Measurements from ENCODE around the gene CDH23.

Gene CDH23

GRCh38 chr10:71389768-71390460 lies 6.8 kb upstream of the CDH23 start:
- in situ Hi-C loops (cut with HindIII; ENCODE audit: low pct_ligation_motif_present, low pct_unique_long_range_greater_than_20kb, low sequenced_read_pairs), result no loop called here
- no peak for DNase-seq

GRCh38 chr10:71390461-71390835 lies 6.3 kb upstream of the CDH23 start:
- DNase-seq, result no peak
- in situ Hi-C loops (cut with HindIII; ENCODE audit: low pct_ligation_motif_present, low pct_unique_long_range_greater_than_20kb, low sequenced_read_pairs), result no loop called here

GRCh38 chr10:71390921-71391690 lies 5.6 kb upstream of the CDH23 start:
- DNase-seq, result no peak
- in situ Hi-C loops (cut with HindIII; ENCODE audit: low pct_ligation_motif_present, low pct_unique_long_range_greater_than_20kb, low sequenced_read_pairs), result no loop called here

GRCh38 chr10:71391701-71392100 lies 5.0 kb upstream of the CDH23 start:
- in situ Hi-C loops (cut with HindIII; ENCODE audit: low pct_ligation_motif_present, low pct_unique_long_range_greater_than_20kb, low sequenced_read_pairs), result no loop called here
- no peak for DNase-seq

- in situ Hi-C loops (cut with HindIII; ENCODE audit: low pct_ligation_motif_present, low pct_unique_long_range_greater_than_20kb, low sequenced_read_pairs), result no loop called here
Observed at GRCh38 chr10:71392292-71392691, 4.4 kb upstream of the CDH23 start.

GRCh38 chr10:71392791-71393781 lies 3.6 kb upstream of the CDH23 start:
- DNase-seq, result no peak
- in situ Hi-C loops (cut with HindIII; ENCODE audit: low pct_ligation_motif_present, low pct_unique_long_range_greater_than_20kb, low sequenced_read_pairs), result no loop called here

More at GRCh38 chr10:71392292-71392691, 4.4 kb upstream of the CDH23 start:
- DNase-seq, result no peak

GRCh38 chr10:71393841-71394475 lies 2.8 kb upstream of the CDH23 start:
- DNase-seq, result no peak
- in situ Hi-C loops (cut with HindIII; ENCODE audit: low pct_ligation_motif_present, low pct_unique_long_range_greater_than_20kb, low sequenced_read_pairs), result no loop called here

- DNase-seq, result no peak
- in situ Hi-C loops (cut with HindIII; ENCODE audit: low pct_ligation_motif_present, low pct_unique_long_range_greater_than_20kb, low sequenced_read_pairs), result no loop called here
Observed at GRCh38 chr10:71394926-71395562, 1.7 kb upstream of the CDH23 start.

- DNase-seq, result no peak
- in situ Hi-C loops (cut with HindIII; ENCODE audit: low pct_ligation_motif_present, low pct_unique_long_range_greater_than_20kb, low sequenced_read_pairs), result no loop called here
Observed at GRCh38 chr10:71395621-71396020, 1.1 kb upstream of the CDH23 start.

GRCh38 chr10:71396084-71396710 lies 523 bp upstream of the CDH23 start:
- no peak for DNase-seq
- in situ Hi-C loops (cut with HindIII; ENCODE audit: low pct_ligation_motif_present, low pct_unique_long_range_greater_than_20kb, low sequenced_read_pairs), result no loop called here

- in situ Hi-C loops (cut with HindIII; ENCODE audit: low pct_ligation_motif_present, low pct_unique_long_range_greater_than_20kb, low sequenced_read_pairs), result no loop called here
- no peak for DNase-seq
Observed at GRCh38 chr10:71397296-71398212, 834 bp downstream of the CDH23 start.

- in situ Hi-C loops (cut with HindIII; ENCODE audit: low pct_ligation_motif_present, low pct_unique_long_range_greater_than_20kb, low sequenced_read_pairs), result no loop called here
- DNase-seq, result no peak
Observed at GRCh38 chr10:71398976-71399375, 2.3 kb downstream of the CDH23 start.

- in situ Hi-C loops (cut with HindIII; ENCODE audit: low pct_ligation_motif_present, low pct_unique_long_range_greater_than_20kb, low sequenced_read_pairs), result no loop called here
- DNase-seq, result no peak
Observed at GRCh38 chr10:71399946-71400345, 3.2 kb downstream of the CDH23 start.

- in situ Hi-C loops (cut with HindIII; ENCODE audit: low pct_ligation_motif_present, low pct_unique_long_range_greater_than_20kb, low sequenced_read_pairs), result no loop called here
- DNase-seq, result no peak
Observed at GRCh38 chr10:71401056-71401455, 4.3 kb downstream of the CDH23 start.

- in situ Hi-C loops (cut with HindIII; ENCODE audit: low pct_ligation_motif_present, low pct_unique_long_range_greater_than_20kb, low sequenced_read_pairs), result no loop called here
- no peak for DNase-seq
Observed at GRCh38 chr10:71402005-71402404, 5.3 kb downstream of the CDH23 start.

- in situ Hi-C loops (cut with HindIII; ENCODE audit: low pct_ligation_motif_present, low pct_unique_long_range_greater_than_20kb, low sequenced_read_pairs), result no loop called here
- no peak for DNase-seq
Observed at GRCh38 chr10:71404503-71405295, 8.0 kb downstream of the CDH23 start.

Data from ACHN (cell line).